D721Med (cell line): ENCODE results near the gene KRT37.
"Not testable (repeated sequence)": the region's sequence is repeated elsewhere in the genome, so short reads cannot be mapped to it uniquely, and the experiment has no call there.

Source experiments
- DNase-seq: peaks from one replicate; pipeline ENCODE4 v3.0.0; 2011; ENCODE audit warnings: low spot score; ENCODE audit not compliant: insufficient read length
- FAIRE-seq: peaks from 2 replicates; lab custom pipeline; 2011; peaks lifted over from hg19 to GRCh38; lab: Jason Lieb, UNC
- TF ChIP-seq, protein P1 (sequence below): IDR thresholded peaks from 2 replicates; pipeline ENCODE4 v1.5.1; 2012; ENCODE audit warnings: mild to moderate bottlenecking, control low read depth; ENCODE audit not compliant: insufficient read depth; ENCODE audit errors: missing control alignments

KRT37 gene

DNA sequence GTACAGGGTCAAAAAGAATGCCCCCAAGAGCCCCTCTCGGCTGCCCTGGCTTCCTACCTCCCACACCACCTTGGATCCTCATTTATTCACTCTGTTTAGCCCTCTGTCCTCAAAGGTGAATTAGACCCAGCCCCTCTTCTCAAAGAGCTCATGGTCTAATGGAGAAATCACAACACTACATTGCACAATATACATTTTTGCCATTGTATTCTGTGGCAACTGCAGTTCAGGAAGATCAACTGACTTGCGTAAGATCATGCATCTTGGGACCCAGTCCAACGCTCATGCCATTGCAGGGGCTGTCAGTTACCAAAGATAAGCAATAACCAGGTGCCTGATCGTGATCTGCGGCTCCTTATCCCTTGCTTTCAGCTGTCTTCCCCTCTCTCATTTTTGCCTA is 15.0 kb upstream of the KRT37 start:
- FAIRE-seq (no peak), DNase-seq (no peak)
- TF ChIP-seq, protein P1, sequence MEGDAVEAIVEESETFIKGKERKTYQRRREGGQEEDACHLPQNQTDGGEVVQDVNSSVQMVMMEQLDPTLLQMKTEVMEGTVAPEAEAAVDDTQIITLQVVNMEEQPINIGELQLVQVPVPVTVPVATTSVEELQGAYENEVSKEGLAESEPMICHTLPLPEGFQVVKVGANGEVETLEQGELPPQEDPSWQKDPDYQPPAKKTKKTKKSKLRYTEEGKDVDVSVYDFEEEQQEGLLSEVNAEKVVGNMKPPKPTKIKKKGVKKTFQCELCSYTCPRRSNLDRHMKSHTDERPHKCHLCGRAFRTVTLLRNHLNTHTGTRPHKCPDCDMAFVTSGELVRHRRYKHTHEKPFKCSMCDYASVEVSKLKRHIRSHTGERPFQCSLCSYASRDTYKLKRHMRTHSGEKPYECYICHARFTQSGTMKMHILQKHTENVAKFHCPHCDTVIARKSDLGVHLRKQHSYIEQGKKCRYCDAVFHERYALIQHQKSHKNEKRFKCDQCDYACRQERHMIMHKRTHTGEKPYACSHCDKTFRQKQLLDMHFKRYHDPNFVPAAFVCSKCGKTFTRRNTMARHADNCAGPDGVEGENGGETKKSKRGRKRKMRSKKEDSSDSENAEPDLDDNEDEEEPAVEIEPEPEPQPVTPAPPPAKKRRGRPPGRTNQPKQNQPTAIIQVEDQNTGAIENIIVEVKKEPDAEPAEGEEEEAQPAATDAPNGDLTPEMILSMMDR, result no peak

GRCh38 chr17:41437769-41438168 is 13.4 kb upstream of the KRT37 start:
- no peak for FAIRE-seq
- no peak for DNase-seq
- TF ChIP-seq, protein P1, result no peak

DNA sequence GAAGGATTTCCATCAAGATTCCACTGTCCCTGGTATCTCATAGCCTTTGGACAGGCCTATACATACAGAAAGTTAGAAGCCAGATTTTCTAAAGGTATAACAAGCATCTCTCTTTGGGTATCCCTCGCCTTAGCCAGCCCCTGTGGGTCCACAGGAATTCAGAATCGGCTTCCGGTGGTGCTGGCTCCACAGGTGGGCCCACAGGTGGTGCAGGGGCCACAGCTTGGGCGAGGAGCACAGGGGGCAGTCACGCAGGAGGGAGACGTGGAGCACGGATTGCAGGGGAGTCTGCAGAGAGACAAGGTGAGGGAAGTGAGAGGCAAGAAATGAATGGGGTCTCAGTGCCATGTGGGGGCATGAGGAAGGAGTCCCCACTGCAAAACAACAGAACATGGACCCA is 12.9 kb upstream of the KRT37 start:
- TF ChIP-seq, protein P1, result no peak
- FAIRE-seq, result no peak
- no peak for DNase-seq

- no peak for FAIRE-seq
- TF ChIP-seq, protein P1, result no peak
- no peak for DNase-seq
Measured at GRCh38 chr17:41434415-41434814, 10.0 kb upstream of the KRT37 start.

- TF ChIP-seq, protein P1, result no peak
- FAIRE-seq (no peak), DNase-seq (no peak)
Measured at GRCh38 chr17:41434005-41434404, 9.6 kb upstream of the KRT37 start.

- TF ChIP-seq, protein P1, result no peak
- FAIRE-seq (no peak), DNase-seq (no peak)
Measured at GRCh38 chr17:41433586-41433985, 9.2 kb upstream of the KRT37 start.

DNA sequence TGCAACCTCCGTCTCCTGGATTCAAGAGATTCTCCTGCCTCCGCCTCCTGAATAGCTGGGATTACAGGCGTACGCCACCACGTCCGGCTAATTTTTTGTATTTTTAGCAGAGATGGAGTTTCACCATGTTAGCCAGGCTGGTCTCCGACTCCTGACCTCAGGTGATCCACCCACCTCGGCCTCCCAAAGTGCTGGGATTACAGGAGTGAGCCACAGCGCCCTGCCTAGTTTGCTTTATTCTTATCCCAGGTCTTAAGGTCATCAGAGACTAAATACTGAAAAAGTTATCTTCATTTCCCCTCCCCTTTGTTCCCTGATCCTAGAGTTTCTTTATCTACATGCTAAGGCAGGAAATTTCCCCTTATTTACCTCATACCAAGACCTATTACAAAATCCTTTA is 6.0 kb upstream of the KRT37 start:
- not testable (repeated sequence) for FAIRE-seq, DNase-seq

DNA sequence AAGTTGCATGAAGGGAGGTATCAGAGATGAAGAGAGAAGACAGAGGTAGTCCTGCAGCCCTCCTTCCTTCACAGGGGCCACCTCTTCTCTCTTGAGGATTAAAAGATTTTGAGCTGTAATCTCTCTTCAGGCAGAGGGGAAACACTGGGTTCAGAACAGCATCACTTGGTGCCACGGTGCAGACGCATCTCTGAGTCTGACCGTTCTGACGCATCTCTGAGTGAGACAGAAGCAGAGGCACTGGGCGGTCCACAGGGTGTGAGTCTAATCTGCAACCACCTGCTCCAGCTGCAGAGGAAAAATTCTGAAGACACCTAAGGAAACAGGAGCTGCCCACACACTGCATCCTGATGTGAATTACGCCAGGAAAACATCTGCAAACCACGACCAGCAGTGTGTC is 5.3 kb upstream of the KRT37 start:
- FAIRE-seq (no peak), DNase-seq (no peak)
- TF ChIP-seq, protein P1, result no peak
